K562 (cell line): ENCODE data around the gene CDCA7L. TPM values are rescaled to one million over a fixed set of nuclear protein-coding genes. Genes with fewer than 3 reads are reported as not detected.

Experiments used
- ATAC-seq: fragments of 200-7000 bp; cut with Tn5 transposase; 3 replicates; pipeline ENCODE4 v1.9.1; 2020; ENCODE audit warnings: moderate library complexity
- BruUV-seq: library from RNA; stranded (reverse); fragments of 400-500 nt; replicated peaks from 2 replicates; lab custom pipeline; 2021; lab: Mats Ljungman, UMichigan
- CTCF ChIA-PET: fragments of 300-600 bp; formaldehyde crosslinking; extraction: SDS; loops from one replicate; lab custom pipeline; 2021; ENCODE audit warnings: low intra/inter-chr PET ratio; lab: Yijun Ruan, JAX
- POLR2A ChIA-PET: fragments of 300-600, 350-650 bp; sonication (Branson Sonifier 250); formaldehyde crosslinking; extraction: SDS; loops from one replicate; lab custom pipeline; 2021; ENCODE audit warnings: antibody characterized with exemption, inconsistent platforms; lab: Yijun Ruan, JAX
- DNase-seq, 4 experiments: peaks; one replicate each; pipeline versions ENCODE4 v3.0.0 to v3.0.0-alpha.2; 2011 to 2018; ENCODE audit warnings: low spot score in 3 of 4, mixed read lengths in 3 of 4; ENCODE audit errors: extremely low read depth in 1 of 4
- FAIRE-seq: peaks from 2 replicates; lab custom pipeline; 2011; peaks lifted over from hg19 to GRCh38; lab: Jason Lieb, UNC
- H2AFZ ChIP-seq: 2 replicates; pipeline ENCODE4 v1.6.0; 2011; ENCODE audit warnings: low read depth, low read length, control low read depth, inconsistent platforms
- H3K27ac ChIP-seq: fragments of 200-600 bp; 3 replicates; pipeline ENCODE4 v1.8.0; 2011; ENCODE audit warnings: low read depth, mild to moderate bottlenecking, control low read depth, inconsistent platforms, low read length, moderate library complexity, mixed read lengths; ENCODE audit errors: extremely low read depth
- H3K27me3 ChIP-seq, 2 experiments: fragments of 300-600 bp in 1 of 2; 2 replicates in 1 of 2; 3 replicates in 1 of 2; pipeline versions ENCODE4 v1.6.0 to v1.8.0; 2011; ENCODE audit warnings: inconsistent platforms in 2 of 2, low read length in 2 of 2, mild to moderate bottlenecking in 1 of 2, mixed read lengths in 1 of 2, moderate library complexity in 1 of 2; ENCODE audit not compliant: control insufficient read depth in 2 of 2, insufficient read depth in 2 of 2
- H3K36me3 ChIP-seq: fragments of 300-600 bp; 3 replicates; pipeline ENCODE4 v1.8.0; 2011; ENCODE audit warnings: mild to moderate bottlenecking, low read length, inconsistent platforms; ENCODE audit not compliant: control insufficient read depth, insufficient read depth
- H3K4me1 ChIP-seq, 2 experiments: fragments of 200-600 bp in 1 of 2; replicated peaks in 1 of 2; 2 replicates in 1 of 2; 3 replicates in 1 of 2; pipeline versions ENCODE4 v1.5.1 to v1.8.0; 2011; ENCODE audit warnings: inconsistent platforms in 2 of 2, low read length in 2 of 2, mild to moderate bottlenecking in 1 of 2, mixed read lengths in 1 of 2, moderate library complexity in 1 of 2; ENCODE audit not compliant: control insufficient read depth in 2 of 2, insufficient read depth in 2 of 2
- H3K4me2 ChIP-seq: 2 replicates; pipeline ENCODE4 v1.6.1; 2011; ENCODE audit warnings: low read length, control low read depth, inconsistent platforms, mixed read lengths; ENCODE audit not compliant: insufficient read depth
- H3K4me3 ChIP-seq: fragments of 200-600 bp; sonication (generic), shearing (Covaris generic); 2 replicates; pipeline ENCODE4 v1.5.1; 2016; ENCODE audit warnings: control low read depth, inconsistent platforms
- H3K79me2 ChIP-seq: fragments of 200-600 bp; 3 replicates; pipeline ENCODE4 v1.8.0; 2011; ENCODE audit warnings: low read length, inconsistent platforms; ENCODE audit not compliant: control insufficient read depth, insufficient read depth
- H3K9ac ChIP-seq, 2 experiments: 2 replicates each; pipeline versions ENCODE4 v1.6.0 to v1.6.1; 2011; ENCODE audit warnings: low read depth in 2 of 2, low read length in 2 of 2, control low read depth in 1 of 2, inconsistent platforms in 1 of 2, mild to moderate bottlenecking in 1 of 2, mixed read lengths in 1 of 2; ENCODE audit not compliant: insufficient read depth in 1 of 2
- H3K9me1 ChIP-seq: one replicate; pipeline ENCODE4 v1.6.0; 2011; ENCODE audit warnings: inconsistent platforms, mild to moderate bottlenecking, low read length, moderate library complexity; ENCODE audit not compliant: control insufficient read depth, insufficient read depth
- H3K9me3 ChIP-seq: replicated peaks from 2 replicates; pipeline ENCODE4 v1.5.1; 2011; ENCODE audit warnings: low read depth, low read length, inconsistent platforms; ENCODE audit not compliant: control insufficient read depth, insufficient read depth
- H4K20me1 ChIP-seq: replicated peaks from 2 replicates; pipeline ENCODE4 v1.6.1; 2011; ENCODE audit warnings: low read length, inconsistent platforms, mixed read lengths; ENCODE audit not compliant: control insufficient read depth, insufficient read depth
- GTF2F1 ChIP-seq: IDR thresholded peaks from 2 replicates; pipeline ENCODE4 v1.6.1; 2011; ENCODE audit warnings: low read depth, low read length, improper control_type of control experiment
- POLR2AphosphoS5 ChIP-seq: IDR thresholded peaks from 2 replicates; pipeline ENCODE4 v1.6.1; 2011; ENCODE audit warnings: mild to moderate bottlenecking, low read depth, low read length, moderate library complexity; ENCODE audit not compliant: control insufficient read depth, insufficient read depth
- SMAD3 ChIP-seq: fragments of 450-650 bp; formaldehyde crosslinking; conservative IDR thresholded peaks from 2 replicates; pipeline ENCODE4 v1.4.0; 2020; ENCODE audit warnings: mild to moderate bottlenecking
- ZNF217 ChIP-seq: sonication (generic); formaldehyde crosslinking; IDR thresholded peaks from 2 replicates; pipeline ENCODE4 v1.8.0; 2022; ENCODE audit warnings: mild to moderate bottlenecking, missing genetic modification reagents
- ZNF717 ChIP-seq: fragments of 250-450 bp; sonication (Bioruptor Pico); IDR thresholded peaks from 2 replicates; pipeline ENCODE4 v1.5.0; 2021
- WGBS: fragments of 100-300 bp; shearing (Covaris generic); methylation state at CpG from one replicate; pipeline ENCODE4 v1.1.6; 2016; ENCODE audit warnings: low coverage, mixed read lengths; ENCODE audit not compliant: insufficient coverage; ENCODE audit errors: missing lambda C conversion rate; 5-methylcytosine and 5-hydroxymethylcytosine counted together
- in situ Hi-C: fragments of 300-500 bp; cut with MboI; formaldehyde crosslinking; loops from 4 replicates; pipeline ENCODE4 v1.15.0; 2018; ENCODE audit warnings: inconsistent platforms, mixed read lengths
- intact Hi-C: fragments of 100-400 bp; cut with micrococcal nuclease; formaldehyde crosslinking; loops from 2 replicates; pipeline ENCODE4 v1.14.2; 2022
- polyA plus RNA-seq, 8 experiments: library from polyadenylated mRNA; depleted of rRNA in 4 of 8; stranded (reverse) in 5 of 8; unstranded in 3 of 8; fragments of >200 nt; fragmentation: Nextera tagmentation in 2 of 8; fragmentation: Illumina TruSeq in 1 of 8; extraction: Ambion mirVana in 2 of 8; extraction: Trizol in 1 of 8; gene quantifications; 2 replicates each; pipeline versions ENCODE4 v1.2.1 to v1.2.3, GENCODE V29; 2011 to 2014; ENCODE audit warnings: inconsistent platforms in 1 of 8, missing spikeins in 1 of 8
- total RNA-seq, 7 experiments: library from RNA; depleted of rRNA in 6 of 7; stranded (reverse); fragments of >200 nt in 6 of 7; fragmentation: Illumina TruSeq in 2 of 7; extraction: Trizol in 2 of 7; gene quantifications; 2 replicates each; pipeline versions ENCODE4 v1.2.1 to v1.2.3, GENCODE V29; 2011 to 2021; ENCODE audit warnings: low replicate concordance in 1 of 7
- TF ChIP-seq, protein P1 (sequence below): fragments of 150-350 bp; conservative IDR thresholded peaks from 2 replicates; pipeline ENCODE4 v1.6.1; 2014; ENCODE audit warnings: low read length
- TF ChIP-seq, protein P2 (sequence below): sonication (generic); formaldehyde crosslinking; IDR thresholded peaks from 2 replicates; pipeline ENCODE4 v1.5.0; 2020; ENCODE audit warnings: missing genetic modification reagents
- TF ChIP-seq, protein P3 (sequence below): fragments of 250-450 bp; sonication (Bioruptor Pico); IDR thresholded peaks from 2 replicates; pipeline ENCODE4 v1.8.0; 2021; ENCODE audit warnings: mild to moderate bottlenecking, moderate library complexity
- TF ChIP-seq, protein P4 (sequence below): sonication (generic); formaldehyde crosslinking; IDR thresholded peaks from 2 replicates; pipeline ENCODE4 v1.8.0; 2022; ENCODE audit warnings: mild to moderate bottlenecking, missing genetic modification reagents

CDCA7L gene
- total and polyA plus RNA-seq, 9 of the 15 experiments (the other 6 are each of a cell fraction or from before 2014, with no cell fraction given), result 1.9 to 32.4 (median 3.1) TPM

DNA sequence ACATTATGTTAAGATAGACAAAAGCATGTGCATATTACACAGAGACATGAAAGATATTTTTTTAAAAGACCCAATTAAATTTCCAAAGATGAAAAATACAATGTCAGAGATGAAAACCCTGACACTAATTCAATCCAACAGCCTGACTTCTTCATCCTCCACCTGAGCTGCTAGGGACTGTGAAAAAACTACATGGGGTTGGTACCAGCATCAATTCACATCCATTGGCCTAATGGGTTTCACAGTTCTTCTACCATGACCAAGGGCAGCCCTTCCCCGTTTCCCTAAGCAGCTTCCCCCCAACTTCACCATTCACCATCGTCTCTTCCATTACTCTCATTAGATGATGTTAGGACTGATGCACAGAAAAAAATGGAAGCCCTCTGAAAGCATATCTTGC is 37.4 kb upstream of the CDCA7L start:
- POLR2A ChIA-PET, result interaction anchor here (0.6 to 0.8 kb wide), 2 partner anchors 9 to 12 kb away, joined by 3 read pairs; no protein-coding TSS in a partner anchor
- WGBS, result 4% methylated on average over 2 of the region's 2 CpGs
- intact Hi-C loops, result no loop called here
- Histone ChIP-seq H3K27ac (no peak overlapping the region), H3K4me3 (no peak overlapping the region), H3K27me3 (peaks cover 0 to 4% of the 10 kb centered on the region in 2 experiments; a peak in 1 of 5 replicates), H3K4me1 (peaks cover 0 to 5% of the 10 kb centered on the region in 2 experiments; a peak in 2 of 5 replicates), H3K36me3 (no peaks in the 10 kb centered on the region), H2AFZ (no peak overlapping the region), H3K79me2 (no peaks in the 10 kb centered on the region), H3K9me3 (no peaks in the 10 kb centered on the region), H4K20me1 (0 out of 2 replicates have a peak, but pooled peaks cover 3% of the 10 kb centered on the region), H3K9ac (no peak overlapping the region), H3K9me1 (no peaks in the 10 kb centered on the region), H3K4me2 (no peak overlapping the region)
- CTCF ChIA-PET, result no interaction called here
- no TSS peak for BruUV-seq
- FAIRE-seq, result no peak
- no peak for DNase-seq
- TF ChIP-seq, protein P1, sequence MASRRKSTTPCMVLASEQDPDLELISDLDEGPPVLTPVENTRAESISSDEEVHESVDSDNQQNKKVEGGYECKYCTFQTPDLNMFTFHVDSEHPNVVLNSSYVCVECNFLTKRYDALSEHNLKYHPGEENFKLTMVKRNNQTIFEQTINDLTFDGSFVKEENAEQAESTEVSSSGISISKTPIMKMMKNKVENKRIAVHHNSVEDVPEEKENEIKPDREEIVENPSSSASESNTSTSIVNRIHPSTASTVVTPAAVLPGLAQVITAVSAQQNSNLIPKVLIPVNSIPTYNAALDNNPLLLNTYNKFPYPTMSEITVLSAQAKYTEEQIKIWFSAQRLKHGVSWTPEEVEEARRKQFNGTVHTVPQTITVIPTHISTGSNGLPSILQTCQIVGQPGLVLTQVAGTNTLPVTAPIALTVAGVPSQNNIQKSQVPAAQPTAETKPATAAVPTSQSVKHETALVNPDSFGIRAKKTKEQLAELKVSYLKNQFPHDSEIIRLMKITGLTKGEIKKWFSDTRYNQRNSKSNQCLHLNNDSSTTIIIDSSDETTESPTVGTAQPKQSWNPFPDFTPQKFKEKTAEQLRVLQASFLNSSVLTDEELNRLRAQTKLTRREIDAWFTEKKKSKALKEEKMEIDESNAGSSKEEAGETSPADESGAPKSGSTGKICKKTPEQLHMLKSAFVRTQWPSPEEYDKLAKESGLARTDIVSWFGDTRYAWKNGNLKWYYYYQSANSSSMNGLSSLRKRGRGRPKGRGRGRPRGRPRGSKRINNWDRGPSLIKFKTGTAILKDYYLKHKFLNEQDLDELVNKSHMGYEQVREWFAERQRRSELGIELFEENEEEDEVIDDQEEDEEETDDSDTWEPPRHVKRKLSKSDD, result no peak
- in situ Hi-C loops, result no loop called here
- no peak for ATAC-seq

DNA sequence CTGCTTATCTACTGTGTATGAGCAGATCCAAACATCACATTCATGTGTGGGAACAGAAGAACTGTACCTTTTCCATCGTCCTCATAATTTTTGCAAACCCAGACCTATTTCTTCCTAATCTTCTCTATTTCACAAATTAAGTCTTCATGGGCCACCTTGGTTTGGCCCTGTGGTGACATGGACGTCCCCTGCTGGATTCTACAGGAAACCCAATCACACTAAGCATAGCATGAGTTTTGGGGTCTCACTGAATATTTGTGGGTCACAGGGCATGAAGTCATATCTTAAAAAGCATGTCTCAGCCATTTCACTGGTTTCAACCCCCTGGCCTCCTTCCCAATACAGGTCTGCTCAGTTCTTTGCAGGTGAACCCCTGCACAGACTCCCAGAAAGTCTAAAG is 35.8 kb upstream of the CDCA7L start:
- no peak overlapping the region for H3K4me2 ChIP-seq
- H3K27ac ChIP-seq, result no peak overlapping the region
- H2AFZ ChIP-seq, result no peak overlapping the region
- H3K79me2 ChIP-seq, result no peaks in the 10 kb centered on the region
- no peaks in the 10 kb centered on the region for H3K9me3 ChIP-seq
- H3K4me1 ChIP-seq, result peaks cover 0 to 5% of the 10 kb centered on the region in 2 experiments; a peak in 2 of 5 replicates
- ATAC-seq (no peak), DNase-seq (no peak), FAIRE-seq (no peak)
- no TSS peak for BruUV-seq
- H3K9ac ChIP-seq, result no peak overlapping the region
- H3K4me3 ChIP-seq, result no peak overlapping the region
- TF ChIP-seq, protein P2, sequence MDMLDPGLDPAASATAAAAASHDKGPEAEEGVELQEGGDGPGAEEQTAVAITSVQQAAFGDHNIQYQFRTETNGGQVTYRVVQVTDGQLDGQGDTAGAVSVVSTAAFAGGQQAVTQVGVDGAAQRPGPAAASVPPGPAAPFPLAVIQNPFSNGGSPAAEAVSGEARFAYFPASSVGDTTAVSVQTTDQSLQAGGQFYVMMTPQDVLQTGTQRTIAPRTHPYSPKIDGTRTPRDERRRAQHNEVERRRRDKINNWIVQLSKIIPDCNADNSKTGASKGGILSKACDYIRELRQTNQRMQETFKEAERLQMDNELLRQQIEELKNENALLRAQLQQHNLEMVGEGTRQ, result no peak
- TF ChIP-seq POLR2AphosphoS5 (no peak), GTF2F1 (no peak), SMAD3 (no peak), ZNF217 (CRISPR knock-in tag) (no peak), ZNF717 (CRISPR knock-in tag) (no peak)
- TF ChIP-seq, protein P3, sequence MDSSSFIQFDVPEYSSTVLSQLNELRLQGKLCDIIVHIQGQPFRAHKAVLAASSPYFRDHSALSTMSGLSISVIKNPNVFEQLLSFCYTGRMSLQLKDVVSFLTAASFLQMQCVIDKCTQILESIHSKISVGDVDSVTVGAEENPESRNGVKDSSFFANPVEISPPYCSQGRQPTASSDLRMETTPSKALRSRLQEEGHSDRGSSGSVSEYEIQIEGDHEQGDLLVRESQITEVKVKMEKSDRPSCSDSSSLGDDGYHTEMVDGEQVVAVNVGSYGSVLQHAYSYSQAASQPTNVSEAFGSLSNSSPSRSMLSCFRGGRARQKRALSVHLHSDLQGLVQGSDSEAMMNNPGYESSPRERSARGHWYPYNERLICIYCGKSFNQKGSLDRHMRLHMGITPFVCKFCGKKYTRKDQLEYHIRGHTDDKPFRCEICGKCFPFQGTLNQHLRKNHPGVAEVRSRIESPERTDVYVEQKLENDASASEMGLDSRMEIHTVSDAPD (CRISPR knock-in tag), result no peak
- TF ChIP-seq, protein P4, sequence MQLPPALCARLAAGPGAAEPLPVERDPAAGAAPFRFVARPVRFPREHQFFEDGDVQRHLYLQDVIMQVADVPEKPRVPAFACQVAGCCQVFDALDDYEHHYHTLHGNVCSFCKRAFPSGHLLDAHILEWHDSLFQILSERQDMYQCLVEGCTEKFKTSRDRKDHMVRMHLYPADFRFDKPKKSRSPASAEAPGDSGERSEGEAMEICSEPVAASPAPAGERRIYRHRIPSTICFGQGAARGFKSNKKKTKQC (CRISPR knock-in tag), result no peak
- CTCF ChIA-PET, result no interaction called here
- WGBS, result 0% methylated on average over 2 of the region's 2 CpGs
- H3K36me3 ChIP-seq, result no peaks in the 10 kb centered on the region
- no peaks in the 10 kb centered on the region; a peak in 1 of 5 replicates for H3K27me3 ChIP-seq
- in situ Hi-C loops, result no loop called here
- intact Hi-C loops, result no loop called here
- POLR2A ChIA-PET, result no interaction called here
- H3K9me1 ChIP-seq, result no peaks in the 10 kb centered on the region
- 0 out of 2 replicates have a peak, but pooled peaks cover 3% of the 10 kb centered on the region for H4K20me1 ChIP-seq
